HG02970 (cell line): ENCODE data around the gene GLI3.

Experiments used
- ATAC-seq: cut with Tn5 transposase; IDR thresholded peaks from one replicate; pipeline ENCODE4 v1.9.1; 2021; ENCODE audit warnings: mild to moderate bottlenecking, moderate library complexity, moderate number of reproducible peaks; ENCODE audit not compliant: unreplicated experiment, low FRiP score

GLI3 gene

GRCh38 chr7:42152329-42153205 is 84.4 kb downstream of the GLI3 start:
- ATAC-seq = no peak

DNA sequence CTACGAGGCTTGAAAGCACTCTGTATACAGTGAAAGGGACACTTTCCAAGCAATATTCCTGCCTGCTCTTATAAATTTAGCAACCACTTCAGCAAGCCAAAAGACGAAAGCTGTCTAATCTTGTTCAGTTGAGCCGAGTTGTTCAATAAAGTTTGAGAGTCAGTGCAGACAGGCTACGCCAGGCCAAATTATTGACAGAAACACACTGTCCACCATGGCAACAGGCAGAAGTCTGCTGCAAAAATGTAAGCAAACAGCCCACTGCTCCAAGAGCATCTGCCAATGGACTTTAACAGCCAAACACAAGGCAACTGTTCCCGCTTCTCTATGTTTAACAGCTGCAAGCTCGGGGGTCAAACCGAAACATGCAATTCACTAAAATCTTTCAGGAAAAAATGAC is 85.7 kb downstream of the GLI3 start:
- ATAC-seq = no peak

- no peak for ATAC-seq
Observed at GRCh38 chr7:42145539-42145938, 91.5 kb downstream of the GLI3 start.

DNA sequence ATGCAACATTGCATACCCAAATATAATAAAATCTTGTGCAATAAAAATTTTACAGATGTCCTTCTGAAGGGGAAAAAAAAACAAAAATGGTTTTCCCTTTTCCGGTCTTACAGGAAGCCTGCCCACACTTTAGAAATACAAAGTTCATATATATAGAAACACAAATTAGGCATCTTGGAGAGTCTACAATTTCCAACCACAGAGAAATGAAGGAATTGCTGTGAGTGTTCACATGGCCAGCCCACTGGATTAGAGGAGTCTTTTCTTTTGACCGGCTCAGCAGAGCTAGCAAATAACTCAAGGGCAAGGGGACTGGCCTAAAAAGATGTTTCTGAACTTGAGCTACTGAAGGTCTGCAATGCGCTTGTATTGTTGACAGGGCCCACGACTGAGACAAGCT is 92.4 kb downstream of the GLI3 start:
- ATAC-seq = no peak

DNA sequence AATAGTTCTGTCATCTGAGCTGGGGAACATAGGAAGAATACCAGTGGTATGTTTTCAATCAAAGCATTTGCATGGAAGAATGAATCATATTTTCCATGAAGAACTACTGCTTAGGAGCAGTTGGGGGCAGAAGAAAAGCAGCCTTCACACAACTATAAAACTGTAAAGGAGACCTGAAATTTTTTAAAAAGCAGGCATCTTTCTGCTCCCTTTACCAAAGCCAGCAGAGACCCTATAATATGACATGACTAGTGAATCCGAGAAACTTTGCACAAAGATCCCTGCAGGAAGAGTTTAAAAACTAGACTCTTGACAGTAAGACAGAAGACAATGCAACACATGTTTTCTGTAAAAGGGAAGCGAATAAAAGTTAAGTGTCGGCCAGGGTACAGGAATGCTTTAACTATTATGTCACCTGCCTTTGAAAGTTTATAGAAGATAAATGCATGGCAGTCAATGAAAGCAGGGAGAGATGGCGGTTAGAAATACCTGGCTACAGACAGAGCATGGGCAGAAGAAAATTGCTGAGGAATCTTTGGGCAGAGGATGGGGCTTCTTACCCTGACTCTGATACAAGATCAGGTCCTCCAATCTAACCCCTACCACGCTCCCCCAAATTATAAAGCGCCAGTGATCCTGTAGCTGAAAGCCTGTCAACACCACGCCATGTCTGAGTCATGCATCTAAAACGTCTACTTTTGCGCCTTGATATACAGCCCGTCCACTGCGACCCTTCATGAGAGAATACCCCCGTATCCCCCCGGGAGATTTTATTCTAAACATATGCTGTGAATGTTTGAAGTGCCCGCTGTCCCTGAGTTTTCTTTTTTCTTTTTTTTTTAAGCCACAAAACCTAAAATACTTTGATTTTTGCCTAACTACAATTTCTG is 93.1 kb downstream of the GLI3 start:
- ATAC-seq = no peak

DNA sequence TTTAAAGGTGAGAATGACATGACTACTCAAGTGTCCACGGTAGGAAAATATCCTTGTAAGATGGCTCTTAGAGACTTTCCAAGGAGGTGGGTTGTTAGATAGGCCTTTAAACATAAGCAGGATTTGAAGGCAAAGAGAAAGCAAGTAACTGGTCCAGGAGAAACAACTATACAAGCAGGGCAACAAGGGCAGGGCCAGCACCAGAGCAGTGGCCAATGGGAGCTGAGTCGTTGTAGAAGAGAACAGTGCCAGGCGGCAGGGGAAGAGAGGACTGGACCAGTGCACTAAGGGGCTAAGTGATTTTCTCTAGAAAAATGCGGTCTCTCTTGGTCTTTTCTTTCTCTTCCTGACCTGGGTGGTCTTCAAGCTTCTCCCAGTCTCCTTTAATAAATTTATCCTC is 94.9 kb downstream of the GLI3 start:
- ATAC-seq = no peak

GRCh38 chr7:42139751-42140150 is 97.3 kb downstream of the GLI3 start:
- no peak for ATAC-seq

DNA sequence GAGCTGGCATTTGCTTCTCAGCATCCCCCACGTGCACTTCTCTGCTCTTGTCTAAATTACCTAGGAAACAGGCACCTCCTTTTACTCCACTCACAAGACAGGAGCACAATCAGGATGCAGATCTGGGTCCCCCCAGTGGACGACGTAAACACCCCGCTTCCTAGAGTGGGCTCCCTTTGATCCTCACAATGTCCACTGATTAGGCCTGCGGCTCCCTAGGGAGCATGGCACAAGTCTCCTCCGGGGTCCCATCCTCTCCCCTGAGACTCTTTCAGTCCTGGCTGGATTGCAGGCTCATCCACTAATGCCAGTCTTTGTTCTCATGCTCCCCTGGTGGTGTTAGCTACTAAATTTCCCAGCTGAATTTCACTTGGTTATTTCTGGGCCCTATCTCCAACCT is 98.3 kb downstream of the GLI3 start:
- ATAC-seq = no peak

DNA sequence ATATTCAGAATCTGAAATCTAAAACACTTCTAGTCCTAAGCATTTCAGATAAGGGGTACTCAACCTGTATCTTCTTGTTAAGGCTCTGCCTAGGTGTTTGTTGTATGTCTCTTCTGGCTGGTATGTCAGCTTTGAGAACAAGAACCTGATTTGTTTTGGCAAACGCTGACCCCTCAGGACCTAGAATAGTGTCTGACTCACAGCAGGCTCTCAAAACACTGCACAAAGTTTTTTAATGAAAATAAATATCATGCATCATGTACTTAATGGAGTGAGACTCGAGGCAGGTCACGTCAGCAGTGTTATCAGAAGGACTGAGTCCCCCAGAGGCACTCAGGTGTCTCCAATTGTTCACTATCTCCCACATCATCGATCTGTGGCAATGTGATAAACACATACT is 99.1 kb downstream of the GLI3 start:
- no peak for ATAC-seq

DNA sequence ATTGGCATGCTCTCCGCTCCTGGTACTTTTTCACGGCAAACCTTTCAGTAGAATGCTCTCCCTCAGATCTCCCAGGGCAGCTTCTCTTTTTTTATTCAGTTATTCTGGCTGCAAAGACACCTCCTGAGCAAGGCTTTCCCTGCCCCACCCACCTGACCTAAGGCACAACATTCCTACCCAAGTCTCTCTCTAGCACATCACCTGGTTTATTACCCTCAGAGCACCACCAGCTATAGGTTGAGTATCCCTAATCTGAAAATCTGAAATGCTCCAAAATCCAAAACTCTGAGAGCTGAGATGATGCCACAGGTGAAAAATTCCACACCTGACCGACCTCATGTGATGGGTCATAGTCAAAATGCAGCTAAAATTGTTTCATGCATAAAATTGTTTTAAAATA is 99.6 kb downstream of the GLI3 start:
- no peak for ATAC-seq

DNA sequence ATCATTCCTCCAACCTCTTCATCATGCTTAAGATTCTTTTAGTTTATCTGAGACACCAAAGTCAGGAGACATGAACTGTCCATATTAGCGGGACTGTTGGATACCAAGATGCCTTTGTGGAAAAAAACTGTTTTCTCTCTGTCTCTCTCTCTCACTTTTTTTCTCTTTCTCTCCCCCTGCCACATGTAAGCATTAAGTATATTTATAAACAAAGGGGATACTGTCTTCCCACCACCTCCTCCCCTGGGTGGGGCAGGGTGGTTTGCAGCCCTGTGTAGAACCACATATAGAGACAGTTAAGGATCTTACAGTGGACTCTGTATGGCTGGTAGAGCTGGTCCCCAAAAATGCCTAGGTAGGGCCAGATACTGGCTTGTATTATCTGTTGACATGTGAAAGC is 101.3 kb downstream of the GLI3 start:
- no peak for ATAC-seq

GRCh38 chr7:42134276-42134876 is 102.6 kb downstream of the GLI3 start:
- no peak for ATAC-seq

- no peak for ATAC-seq
Observed at GRCh38 chr7:42133321-42133720, 103.7 kb downstream of the GLI3 start.

DNA sequence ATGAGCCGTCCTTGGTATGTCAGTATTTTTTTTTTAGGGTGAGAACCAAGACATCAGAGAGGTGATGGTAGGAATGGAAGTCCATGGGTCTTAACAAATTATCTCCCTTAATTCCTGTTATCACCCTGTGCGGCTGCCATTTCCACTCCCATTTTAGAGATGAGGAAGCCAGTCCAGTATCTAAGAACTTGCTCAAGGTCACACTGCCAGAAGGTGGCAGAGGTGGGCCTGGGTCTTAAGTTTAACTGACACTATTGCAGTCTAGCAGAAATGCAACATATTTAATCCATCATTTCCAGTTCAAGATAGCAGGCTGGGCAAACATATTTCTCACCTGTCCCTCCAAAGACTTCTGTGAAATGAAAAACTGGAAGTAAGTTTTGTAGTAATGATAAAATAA is 108.3 kb downstream of the GLI3 start:
- ATAC-seq = no peak

DNA sequence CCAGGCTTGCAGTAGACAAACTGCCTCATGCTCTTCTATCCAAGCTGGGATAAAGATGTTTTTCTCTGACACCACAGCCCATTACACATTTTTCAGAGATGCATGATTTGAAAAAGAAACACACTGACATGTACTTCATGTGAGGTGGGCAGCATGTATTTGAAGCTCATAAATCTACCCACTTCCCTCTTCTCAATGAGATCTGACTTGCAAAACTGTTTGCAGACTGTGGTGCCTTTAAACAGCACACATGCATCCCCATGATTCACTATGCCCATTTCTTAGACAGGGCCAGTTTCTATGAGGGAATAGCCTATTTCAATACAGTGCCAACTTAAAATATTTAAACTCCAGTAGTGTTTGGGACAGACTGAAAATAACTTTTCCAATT is 109.8 kb downstream of the GLI3 start:
- no peak for ATAC-seq

GRCh38 chr7:42126475-42127231 is 110.4 kb downstream of the GLI3 start:
- ATAC-seq = no peak

- no peak for ATAC-seq
Observed at GRCh38 chr7:42125321-42125720, 111.7 kb downstream of the GLI3 start.

DNA sequence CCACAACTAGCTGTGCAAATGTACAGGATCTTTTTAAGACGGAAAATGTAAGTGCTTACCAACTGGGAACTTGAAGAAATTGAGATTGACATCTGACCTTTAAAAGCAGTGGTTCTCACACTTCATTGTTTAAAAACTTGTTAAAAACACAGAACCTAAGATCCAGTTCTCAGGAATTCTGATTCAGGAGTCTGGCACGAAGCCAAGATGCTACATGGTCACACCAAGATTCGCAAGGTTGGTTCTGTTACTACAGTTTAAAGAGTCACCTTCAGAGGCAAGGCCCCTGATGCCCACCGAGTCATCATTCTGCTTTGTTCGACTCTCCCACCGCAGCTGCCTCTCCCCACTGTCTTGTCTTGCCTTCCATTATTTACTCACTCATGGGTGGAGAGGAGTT is 113.3 kb downstream of the GLI3 start:
- no peak for ATAC-seq

- ATAC-seq = no peak
Observed at GRCh38 chr7:42120191-42120590, 116.8 kb downstream of the GLI3 start.

DNA sequence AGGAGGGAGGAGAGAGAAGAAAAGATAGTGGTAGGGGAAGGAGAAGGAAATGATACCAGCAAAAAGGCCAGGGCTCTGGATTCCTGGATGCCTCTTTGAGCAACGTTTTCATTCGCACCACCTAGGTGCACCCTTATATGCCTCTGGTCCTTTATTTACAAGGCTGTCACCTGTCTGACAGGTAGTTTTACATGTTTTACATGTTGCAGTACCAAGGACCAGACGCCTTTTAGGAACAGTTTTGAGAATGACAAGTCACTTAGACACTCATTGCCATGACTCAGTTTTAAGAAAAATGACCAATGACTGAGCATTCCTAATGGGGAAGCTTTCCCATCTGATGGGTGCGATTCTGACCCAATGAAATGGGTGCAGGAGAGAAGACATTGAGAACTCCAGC is 119.8 kb downstream of the GLI3 start:
- no peak for ATAC-seq

GRCh38 chr7:42115795-42116194 is 121.2 kb downstream of the GLI3 start:
- ATAC-seq = no peak
